ENCODE results near the gene C8B.

DNA sequence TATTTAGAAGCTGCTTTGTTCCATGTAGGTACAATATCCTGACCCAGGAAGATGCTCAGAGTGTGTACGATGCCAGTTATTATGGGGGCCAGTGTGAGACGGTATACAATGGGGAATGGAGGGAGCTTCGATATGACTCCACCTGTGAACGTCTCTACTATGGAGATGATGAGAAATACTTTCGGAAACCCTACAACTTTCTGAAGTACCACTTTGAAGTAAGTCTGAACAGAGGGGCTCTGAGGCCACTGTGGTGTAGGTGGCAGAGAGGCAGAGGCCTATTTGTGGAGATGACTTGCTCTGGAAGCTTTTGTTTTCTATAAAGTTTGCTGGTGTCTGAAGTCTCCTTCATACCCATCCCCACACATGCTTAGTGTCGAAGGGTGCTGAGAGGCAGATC is 84.4 kb downstream of the C8B start:
- TF ChIP-seq, protein P1, sequence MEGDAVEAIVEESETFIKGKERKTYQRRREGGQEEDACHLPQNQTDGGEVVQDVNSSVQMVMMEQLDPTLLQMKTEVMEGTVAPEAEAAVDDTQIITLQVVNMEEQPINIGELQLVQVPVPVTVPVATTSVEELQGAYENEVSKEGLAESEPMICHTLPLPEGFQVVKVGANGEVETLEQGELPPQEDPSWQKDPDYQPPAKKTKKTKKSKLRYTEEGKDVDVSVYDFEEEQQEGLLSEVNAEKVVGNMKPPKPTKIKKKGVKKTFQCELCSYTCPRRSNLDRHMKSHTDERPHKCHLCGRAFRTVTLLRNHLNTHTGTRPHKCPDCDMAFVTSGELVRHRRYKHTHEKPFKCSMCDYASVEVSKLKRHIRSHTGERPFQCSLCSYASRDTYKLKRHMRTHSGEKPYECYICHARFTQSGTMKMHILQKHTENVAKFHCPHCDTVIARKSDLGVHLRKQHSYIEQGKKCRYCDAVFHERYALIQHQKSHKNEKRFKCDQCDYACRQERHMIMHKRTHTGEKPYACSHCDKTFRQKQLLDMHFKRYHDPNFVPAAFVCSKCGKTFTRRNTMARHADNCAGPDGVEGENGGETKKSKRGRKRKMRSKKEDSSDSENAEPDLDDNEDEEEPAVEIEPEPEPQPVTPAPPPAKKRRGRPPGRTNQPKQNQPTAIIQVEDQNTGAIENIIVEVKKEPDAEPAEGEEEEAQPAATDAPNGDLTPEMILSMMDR (IDR thresholded peaks at IDR 0.05), result no peak
- TF ChIP-seq EP300 (IDR thresholded peaks at IDR 0.05) (no peak), POLR2A (IDR thresholded peaks at IDR 0.05) (no peak), POLR2AphosphoS5 (IDR thresholded peaks at IDR 0.05) (no peak)
